Measurements from ENCODE around the gene CERS6.
A peak's percentile ranks its signal among the peaks of the same experiment; 100 is the strongest.
"Not testable (repeated sequence)": the region's sequence is repeated elsewhere in the genome, so short reads cannot be mapped to it uniquely, and the experiment has no call there.

CERS6 gene

DNA sequence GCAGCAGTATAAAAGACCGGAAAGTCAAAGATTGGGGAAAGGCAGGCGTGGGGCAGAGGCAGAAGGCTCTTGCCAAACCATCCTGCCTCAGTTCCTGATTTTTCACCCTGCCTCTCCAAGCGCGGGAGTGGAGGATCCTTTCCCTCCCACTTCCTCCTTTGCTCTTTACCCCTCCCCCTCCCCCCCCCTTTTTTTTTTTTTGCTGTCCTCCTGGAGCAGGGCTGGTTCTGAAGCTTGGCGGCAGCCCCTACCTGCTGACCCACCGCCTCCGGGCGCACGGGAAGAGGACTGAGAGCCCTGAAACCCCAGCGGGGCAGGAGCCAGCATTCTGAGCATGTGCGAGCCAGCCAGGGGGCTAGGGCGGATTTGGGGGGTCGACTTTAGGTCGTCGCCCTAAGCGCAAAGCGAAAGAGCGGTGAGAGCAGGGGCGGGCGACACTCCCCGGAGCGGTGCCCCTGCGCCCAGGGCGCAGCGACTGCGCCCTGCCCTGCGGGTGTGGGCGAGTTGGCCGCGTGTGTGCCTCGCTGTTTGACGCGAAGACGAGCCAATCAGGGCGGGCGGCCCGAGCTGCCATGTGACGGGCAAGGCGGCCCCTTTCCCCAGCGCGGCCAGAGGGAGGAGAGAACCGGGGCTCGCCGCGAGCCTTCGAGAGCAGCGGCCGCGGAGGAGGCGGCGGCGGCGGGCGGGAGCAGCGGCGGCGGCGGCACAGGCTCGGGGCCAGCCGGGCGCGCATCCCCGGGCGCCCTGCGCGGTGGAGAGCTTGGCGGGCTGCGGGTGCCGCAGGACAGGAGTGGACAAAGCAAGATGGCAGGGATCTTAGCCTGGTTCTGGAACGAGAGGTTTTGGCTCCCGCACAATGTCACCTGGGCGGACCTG is at the start of gene CERS6 (continued):
- TF ChIP-seq, protein P1, sequence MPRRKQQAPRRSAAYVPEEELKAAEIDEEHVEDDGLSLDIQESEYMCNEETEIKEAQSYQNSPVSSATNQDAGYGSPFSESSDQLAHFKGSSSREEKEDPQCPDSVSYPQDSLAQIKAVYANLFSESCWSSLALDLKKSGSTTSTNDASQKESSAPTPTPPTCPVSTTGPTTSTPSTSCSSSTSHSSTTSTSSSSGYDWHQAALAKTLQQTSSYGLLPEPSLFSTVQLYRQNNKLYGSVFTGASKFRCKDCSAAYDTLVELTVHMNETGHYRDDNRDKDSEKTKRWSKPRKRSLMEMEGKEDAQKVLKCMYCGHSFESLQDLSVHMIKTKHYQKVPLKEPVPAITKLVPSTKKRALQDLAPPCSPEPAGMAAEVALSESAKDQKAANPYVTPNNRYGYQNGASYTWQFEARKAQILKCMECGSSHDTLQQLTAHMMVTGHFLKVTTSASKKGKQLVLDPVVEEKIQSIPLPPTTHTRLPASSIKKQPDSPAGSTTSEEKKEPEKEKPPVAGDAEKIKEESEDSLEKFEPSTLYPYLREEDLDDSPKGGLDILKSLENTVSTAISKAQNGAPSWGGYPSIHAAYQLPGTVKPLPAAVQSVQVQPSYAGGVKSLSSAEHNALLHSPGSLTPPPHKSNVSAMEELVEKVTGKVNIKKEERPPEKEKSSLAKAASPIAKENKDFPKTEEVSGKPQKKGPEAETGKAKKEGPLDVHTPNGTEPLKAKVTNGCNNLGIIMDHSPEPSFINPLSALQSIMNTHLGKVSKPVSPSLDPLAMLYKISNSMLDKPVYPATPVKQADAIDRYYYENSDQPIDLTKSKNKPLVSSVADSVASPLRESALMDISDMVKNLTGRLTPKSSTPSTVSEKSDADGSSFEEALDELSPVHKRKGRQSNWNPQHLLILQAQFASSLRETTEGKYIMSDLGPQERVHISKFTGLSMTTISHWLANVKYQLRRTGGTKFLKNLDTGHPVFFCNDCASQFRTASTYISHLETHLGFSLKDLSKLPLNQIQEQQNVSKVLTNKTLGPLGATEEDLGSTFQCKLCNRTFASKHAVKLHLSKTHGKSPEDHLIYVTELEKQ (tag by site-specific recombination; IDR thresholded peaks at IDR 0.05; ENCODE audit: borderline replicate concordance): no peak
- TF ChIP-seq, protein P2, sequence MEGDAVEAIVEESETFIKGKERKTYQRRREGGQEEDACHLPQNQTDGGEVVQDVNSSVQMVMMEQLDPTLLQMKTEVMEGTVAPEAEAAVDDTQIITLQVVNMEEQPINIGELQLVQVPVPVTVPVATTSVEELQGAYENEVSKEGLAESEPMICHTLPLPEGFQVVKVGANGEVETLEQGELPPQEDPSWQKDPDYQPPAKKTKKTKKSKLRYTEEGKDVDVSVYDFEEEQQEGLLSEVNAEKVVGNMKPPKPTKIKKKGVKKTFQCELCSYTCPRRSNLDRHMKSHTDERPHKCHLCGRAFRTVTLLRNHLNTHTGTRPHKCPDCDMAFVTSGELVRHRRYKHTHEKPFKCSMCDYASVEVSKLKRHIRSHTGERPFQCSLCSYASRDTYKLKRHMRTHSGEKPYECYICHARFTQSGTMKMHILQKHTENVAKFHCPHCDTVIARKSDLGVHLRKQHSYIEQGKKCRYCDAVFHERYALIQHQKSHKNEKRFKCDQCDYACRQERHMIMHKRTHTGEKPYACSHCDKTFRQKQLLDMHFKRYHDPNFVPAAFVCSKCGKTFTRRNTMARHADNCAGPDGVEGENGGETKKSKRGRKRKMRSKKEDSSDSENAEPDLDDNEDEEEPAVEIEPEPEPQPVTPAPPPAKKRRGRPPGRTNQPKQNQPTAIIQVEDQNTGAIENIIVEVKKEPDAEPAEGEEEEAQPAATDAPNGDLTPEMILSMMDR (tag by site-specific recombination; IDR thresholded peaks at IDR 0.05): peak; percentile 45; the same call in 1 of the 2 replicates
- TF ChIP-seq ZNF24 (tag by site-specific recombination; IDR thresholded peaks at IDR 0.05) (0 out of 2 replicates have a peak, but pooled peaks have one; percentile 37), ZNF561 (tag by site-specific recombination; IDR thresholded peaks at IDR 0.05; ENCODE audit: borderline replicate concordance) (peak; percentile 35; the same call in 1 of the 2 replicates), GLIS1 (tag by site-specific recombination; IDR thresholded peaks at IDR 0.05) (peak; percentile 51), PATZ1 (tag by site-specific recombination; IDR thresholded peaks at IDR 0.05) (peak; percentile 58), ZFP69B (tag by site-specific recombination; IDR thresholded peaks at IDR 0.05) (no peak), ZBTB48 (tag by site-specific recombination; IDR thresholded peaks at IDR 0.05) (peak; percentile 92), KLF8 (tag by site-specific recombination; IDR thresholded peaks at IDR 0.05) (peak; percentile 71; the same call in 1 of the 2 replicates), KLF1 (tag by site-specific recombination; IDR thresholded peaks at IDR 0.05) (peak; percentile 90), ZFHX2 (tag by site-specific recombination; conservative IDR thresholded peaks at IDR 0.05) (peak; percentile 87)
- TF ChIP-seq, protein P3, sequence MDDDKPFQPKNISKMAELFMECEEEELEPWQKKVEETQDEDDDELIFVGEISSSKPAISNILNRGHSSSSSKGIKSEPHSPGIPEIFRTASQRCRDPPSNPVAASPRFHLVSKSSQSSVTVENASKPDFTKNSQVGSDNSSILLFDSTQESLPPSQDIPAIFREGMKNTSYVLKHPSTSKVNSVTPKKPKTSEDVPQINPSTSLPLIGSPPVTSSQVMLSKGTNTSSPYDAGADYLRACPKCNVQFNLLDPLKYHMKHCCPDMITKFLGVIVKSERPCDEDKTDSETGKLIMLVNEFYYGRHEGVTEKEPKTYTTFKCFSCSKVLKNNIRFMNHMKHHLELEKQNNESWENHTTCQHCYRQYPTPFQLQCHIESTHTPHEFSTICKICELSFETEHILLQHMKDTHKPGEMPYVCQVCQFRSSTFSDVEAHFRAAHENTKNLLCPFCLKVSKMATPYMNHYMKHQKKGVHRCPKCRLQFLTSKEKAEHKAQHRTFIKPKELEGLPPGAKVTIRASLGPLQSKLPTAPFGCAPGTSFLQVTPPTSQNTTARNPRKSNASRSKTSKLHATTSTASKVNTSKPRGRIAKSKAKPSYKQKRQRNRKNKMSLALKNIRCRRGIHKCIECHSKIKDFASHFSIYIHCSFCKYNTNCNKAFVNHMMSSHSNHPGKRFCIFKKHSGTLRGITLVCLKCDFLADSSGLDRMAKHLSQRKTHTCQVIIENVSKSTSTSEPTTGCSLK (tag by site-specific recombination; IDR thresholded peaks at IDR 0.05): no peak

DNA sequence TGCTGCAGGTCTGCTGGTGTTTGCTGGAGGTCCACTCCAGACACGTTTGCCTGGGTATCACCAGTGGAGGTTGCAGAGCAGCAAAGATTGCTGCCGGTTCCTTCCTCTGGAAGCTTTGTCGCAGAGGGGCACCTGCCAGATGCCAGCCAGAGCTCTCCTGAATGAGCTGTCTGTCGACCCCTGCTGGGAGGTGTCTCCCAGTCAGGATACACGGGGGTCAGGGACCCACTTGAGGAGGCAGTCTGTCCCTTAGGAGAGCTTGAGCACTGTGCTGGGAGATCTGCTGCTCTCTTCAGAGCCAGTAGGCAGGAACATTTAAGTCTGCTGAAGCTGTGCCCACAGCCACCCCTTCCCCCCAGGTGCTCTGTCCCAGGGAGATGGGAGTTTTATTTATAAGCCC is 43.8 kb upstream of the CERS6 start:
- H3K4me1 ChIP-seq (ENCODE audit: control insufficient read depth, insufficient read depth, low read length); CTCF ChIA-PET; H3K4me3 ChIP-seq (ENCODE audit: low read depth, low read length); H3K27ac ChIP-seq (ENCODE audit: extremely low read depth, low read depth, low read length); H3K9me3 ChIP-seq (ENCODE audit: control insufficient read depth, insufficient read depth, low read depth, low read length); POLR2A ChIA-PET; H3K36me3 ChIP-seq (ENCODE audit: control insufficient read depth in 2 of 2, insufficient read depth in 1 of 2, low read length in 2 of 2): not testable (repeated sequence)

- H3K4me1 ChIP-seq (ENCODE audit: control insufficient read depth, insufficient read depth, low read length); H3K9me3 ChIP-seq (ENCODE audit: control insufficient read depth, insufficient read depth, low read depth, low read length); H3K36me3 ChIP-seq (ENCODE audit: control insufficient read depth in 2 of 2, insufficient read depth in 1 of 2, low read length in 2 of 2); CTCF ChIA-PET; POLR2A ChIA-PET; H3K4me3 ChIP-seq (ENCODE audit: low read depth, low read length); H3K27ac ChIP-seq (ENCODE audit: extremely low read depth, low read depth, low read length): not testable (repeated sequence)
These were observed 43.0 kb upstream of the CERS6 start for GRCh38 chr2:168413101-168413500.
